AG20443 (cell line): ENCODE measurements around the gene LIMA1.

Source experiments
- DNase-seq: peaks from one replicate; pipeline ENCODE4 v3.0.0; 2012; ENCODE audit warnings: low spot score, mixed read lengths

The LIMA1 gene

DNA sequence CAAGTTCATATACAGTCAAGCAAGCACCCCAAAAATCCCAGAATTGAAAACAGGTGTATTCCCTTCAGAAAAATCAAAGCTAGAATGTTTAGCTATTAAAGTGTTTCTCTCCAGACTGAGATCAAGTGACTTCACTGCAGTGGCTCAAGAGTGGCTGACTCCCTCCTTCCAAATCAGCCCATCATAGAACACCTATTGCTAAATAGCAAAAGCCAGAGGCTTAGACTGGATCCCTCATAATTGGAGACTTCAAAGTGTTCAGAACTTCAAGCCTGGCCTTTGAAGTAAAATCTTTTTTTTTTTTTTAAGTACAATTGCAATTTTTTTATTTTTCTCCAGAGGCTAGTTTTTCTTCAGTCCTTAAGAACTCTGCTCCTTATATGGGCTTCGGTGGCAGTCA is 66.1 kb downstream of the LIMA1 start:
- DNase-seq: no peak

DNA sequence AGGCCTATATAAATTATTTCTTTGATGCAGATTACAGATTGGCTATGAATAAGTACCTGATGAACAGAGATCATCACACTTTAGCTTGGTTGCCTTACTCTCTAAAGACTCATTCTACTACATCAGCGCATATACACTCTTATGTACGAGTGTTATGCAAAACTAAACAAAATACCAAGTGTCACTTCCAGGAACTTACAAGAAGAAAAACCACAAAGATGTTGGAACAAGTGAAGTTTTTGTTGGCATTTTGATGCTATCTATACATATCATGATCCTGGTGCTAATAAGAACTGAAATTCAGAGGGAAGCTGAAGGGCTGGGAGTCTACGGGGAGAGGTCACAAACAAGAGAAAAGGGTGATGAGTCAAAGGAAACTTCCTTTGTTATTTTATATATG is 68.3 kb downstream of the LIMA1 start:
- no peak for DNase-seq

DNA sequence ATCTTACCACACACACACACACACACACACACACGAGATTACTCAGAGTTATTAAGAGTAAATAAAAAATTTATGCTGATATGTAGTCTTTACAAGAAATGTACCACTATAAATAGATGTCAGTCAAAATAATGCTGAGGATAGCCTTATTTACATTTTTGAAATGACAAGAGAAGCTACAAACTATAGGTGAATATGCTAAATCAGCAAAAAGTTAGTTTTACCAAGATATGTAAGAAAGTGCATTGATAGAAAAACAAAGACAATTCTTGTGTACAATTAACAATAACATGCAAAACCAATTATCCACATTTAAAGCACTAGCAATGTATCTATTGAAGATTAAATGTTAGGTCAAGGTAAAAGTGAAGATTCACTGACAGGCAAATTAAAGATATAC is 69.3 kb downstream of the LIMA1 start:
- no peak for DNase-seq

DNA sequence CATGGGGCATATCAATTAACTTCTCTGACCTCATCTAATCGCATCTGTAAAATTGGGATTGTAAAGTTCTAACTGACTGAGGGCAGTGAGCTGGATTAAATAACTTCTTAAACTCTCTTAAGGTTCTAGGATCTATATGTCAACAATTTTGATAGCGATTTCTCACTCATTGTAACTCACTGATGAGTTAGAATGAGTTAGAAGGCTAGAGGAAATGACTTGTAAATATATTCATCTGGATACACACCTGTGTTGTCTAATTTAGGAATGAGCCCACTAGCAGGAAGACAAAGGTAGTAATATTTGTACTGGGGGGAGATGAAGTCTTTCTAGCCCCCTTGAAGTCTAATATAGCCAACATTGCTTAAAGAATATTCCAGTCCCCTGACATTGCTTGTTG is 69.9 kb downstream of the LIMA1 start:
- DNase-seq: no peak

DNA sequence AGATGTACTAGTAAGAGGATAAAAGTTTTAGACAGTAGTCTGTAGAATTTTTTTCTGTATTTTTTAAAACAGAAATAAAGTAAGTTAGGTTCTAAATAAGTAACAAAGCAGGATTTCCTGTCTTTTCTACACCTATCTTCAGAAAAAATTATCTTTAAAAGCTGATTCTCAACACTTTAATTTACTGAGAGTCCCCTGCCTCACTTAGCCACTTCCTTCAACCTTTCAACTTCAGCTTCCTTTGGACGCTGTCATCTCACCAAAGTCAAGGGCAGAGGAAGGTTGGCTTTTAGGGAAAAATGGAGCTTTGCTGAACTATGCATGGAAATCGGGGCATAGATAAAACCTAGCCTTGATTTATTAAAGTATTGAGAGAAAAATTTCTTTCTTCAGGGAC is 71.3 kb downstream of the LIMA1 start:
- DNase-seq: no peak

DNA sequence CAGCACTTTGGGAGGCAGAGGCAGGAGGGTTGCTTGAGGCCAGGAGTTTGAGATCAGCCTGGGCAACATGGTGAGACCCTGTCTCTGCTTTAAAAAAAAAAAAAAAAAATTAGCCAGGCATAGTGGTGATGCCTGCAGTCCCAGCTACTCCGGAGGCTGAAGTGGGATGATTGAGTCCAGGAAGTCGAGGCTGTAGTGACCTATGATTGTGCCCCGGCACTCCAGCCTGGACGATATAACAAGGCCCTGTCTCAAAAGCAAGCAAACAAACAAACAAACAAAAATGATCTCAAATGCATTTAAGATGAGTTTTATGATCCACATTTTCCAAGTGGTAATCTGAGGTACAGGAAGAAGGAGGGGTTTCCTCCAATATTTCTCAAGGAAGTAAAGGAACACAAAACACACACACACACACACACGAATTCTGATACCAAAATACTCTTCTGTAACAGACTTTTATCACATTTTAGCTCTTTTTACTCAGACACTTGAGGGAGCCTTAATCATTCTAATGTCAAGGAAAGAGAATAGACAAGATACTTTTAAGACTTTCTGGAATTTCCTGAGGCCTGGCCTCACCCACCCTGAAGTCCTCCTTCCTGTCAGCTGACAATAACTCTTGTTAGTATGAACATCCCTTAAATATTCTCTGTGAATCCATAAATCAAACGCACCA is 71.8 kb downstream of the LIMA1 start:
- DNase-seq: no peak

DNA sequence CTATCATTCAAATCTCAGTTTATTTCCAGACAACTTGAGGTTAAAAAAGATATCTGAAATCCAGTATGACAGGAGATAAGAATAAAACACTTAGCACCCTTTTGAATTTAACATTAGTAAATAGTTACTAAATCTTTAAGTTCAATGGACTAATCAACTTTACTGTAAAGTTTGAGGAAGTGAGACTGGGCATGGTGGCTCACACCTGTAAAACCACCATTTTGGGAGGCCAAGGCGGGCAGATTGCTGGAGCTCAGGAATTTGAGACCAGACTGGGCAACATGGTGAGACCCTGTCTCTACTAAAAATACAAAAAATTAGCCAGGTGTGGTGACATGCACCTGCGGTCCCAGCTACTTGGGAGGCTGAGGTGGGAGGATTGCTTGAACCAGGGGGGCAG is 75.9 kb downstream of the LIMA1 start:
- no peak for DNase-seq

DNA sequence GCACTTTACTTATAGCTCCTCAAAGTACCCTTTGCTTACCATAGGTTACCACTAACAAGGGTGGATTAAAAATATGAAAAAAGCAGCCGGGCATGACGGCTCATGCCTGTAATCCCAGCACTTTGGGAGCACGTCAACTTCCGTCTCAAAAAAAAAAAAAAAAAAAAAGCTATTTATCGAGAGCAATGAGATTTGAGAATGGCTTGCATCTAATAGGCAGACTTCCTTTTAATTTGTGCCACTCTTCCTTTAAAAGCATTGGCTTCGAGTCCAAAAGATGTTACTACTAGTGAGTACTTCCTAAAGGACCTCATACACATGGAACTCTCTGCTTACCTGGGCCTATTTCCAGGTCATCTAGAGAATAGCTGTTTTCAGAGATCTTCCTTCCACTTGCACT is 77.7 kb downstream of the LIMA1 start:
- DNase-seq: no peak

DNA sequence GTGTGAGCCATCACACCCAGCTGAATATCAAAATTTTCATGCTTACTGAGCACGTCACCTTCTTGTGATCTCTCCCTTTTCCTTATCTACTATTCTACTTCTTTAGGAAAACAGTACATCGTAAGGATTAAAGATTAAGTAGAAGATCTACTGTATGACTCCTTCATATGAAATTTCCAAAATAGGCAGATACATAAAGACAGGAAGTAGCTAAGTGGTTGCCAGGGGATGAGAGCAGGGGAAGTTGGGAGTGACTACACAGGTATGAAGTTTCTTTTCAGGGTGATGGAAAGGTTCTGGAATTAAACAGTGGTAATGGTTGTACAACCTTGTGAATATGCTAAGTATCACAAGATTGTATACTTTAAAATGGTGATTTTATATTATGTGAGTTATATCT is 79.6 kb downstream of the LIMA1 start:
- DNase-seq: no peak

DNA sequence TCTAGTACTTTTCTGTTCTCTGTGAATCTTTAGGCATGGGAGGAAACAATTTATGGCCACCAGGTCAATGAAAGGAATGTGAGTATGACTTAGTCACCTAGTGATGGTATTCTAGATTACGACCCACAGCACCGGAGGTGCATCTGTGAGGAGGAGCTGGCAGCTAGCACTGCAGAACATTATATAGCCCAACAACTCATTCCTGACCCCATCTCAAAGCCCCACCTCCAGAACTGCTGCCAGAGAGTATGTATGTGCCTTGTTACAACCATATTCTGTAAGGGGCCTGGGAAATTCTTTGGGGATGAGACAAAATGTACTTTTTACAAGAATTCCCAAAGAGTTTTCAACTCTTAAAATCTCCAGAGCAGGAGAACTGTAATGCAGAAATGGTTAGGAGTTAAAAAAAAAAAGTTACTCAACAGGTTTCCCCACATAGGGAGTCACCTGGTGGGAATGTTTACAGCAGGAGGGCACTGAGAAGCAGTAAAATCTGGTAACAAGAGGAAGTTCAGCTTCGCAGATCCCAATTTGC is 81.3 kb downstream of the LIMA1 start:
- peak; percentile 29 for DNase-seq

DNA sequence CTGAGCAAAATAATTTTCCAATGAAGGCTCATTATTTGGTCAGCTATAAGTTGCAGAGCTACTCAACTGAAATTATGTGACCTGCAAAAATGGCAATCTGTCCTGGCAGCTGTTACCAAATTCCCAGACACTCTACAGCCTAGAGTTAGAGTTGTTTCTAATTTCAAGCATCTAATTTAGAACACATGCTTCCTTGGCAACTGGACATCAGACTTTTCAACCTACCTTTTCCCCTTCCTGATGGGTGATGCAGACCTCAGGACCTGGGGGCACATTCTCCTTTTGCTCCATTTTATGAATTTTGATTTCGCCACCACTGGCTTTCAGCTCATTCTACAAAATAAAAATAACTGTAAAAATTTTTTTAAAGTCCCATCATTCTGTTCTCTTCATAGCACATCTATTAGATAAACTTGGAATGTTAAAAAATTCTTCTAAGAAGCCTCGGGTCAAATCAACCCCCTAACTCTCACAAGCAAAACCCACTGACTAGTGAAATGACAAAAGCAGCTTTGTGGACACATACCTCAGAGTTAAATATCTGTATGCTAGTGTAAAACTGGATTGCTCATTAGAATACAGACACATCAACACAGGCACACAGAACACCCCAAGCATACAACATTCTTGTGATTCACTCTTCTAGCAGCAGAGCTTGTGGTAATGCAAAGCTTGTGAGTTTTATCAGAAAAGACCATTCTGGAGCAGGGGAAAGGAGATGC is 82.6 kb downstream of the LIMA1 start:
- peak; percentile 46 for DNase-seq

DNA sequence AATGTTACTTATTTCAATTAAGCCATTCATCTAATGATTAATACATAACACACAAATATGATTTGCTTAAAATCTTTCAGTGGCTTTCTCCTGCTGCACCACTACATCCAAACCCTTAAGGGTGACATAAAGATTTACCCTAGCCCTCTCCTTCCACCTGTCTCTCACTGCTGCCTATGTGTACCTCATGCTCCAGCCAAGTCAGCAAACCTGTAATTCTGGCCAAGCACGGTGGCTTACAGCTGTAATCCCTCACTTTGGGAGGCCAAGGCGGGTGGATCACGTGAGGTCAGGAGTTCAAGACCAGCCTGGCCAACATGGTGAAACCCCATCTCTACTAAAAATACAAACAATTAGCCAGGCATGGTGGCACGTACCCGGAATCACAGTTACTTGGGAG is 84.5 kb downstream of the LIMA1 start:
- DNase-seq: no peak

DNA sequence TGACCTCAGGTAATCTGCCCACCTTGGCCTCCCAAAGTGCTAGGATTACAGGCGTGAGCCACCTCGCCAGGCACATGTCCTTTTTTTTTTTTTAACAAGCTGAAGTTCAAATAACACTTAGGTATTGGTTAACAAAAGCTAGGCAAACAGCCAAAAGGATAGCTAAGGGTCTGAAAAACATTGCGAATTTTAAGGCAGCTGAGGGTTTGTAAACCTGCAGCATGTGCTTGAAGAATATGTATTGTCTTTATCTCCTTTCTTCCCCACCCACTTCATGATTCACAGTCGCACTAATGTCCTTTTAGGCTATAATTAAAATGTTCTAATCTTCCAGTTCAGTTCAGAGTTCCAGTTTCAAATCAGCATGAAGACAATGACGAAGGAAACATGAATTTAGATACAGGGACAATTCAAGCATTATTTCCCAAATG is 86.0 kb downstream of the LIMA1 start:
- DNase-seq: no peak

DNA sequence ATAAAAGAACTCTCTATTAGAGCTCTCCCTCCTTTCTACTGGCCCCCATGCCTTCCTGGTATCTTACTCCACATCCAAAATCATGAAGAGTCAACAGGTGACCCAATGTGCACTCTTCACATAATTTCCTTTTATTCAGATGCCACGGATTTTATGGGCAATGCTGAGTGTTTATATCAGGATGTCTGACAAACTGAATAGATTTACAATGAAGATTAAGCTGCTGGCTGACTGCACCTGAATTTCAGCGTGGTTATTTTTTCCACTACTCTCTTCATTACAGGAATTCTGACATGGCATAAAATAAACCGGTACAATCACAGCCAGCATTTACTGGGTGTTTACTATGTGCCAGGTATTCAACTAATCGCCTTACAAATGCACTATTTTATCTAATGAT is 86.8 kb downstream of the LIMA1 start:
- DNase-seq: no peak

DNA sequence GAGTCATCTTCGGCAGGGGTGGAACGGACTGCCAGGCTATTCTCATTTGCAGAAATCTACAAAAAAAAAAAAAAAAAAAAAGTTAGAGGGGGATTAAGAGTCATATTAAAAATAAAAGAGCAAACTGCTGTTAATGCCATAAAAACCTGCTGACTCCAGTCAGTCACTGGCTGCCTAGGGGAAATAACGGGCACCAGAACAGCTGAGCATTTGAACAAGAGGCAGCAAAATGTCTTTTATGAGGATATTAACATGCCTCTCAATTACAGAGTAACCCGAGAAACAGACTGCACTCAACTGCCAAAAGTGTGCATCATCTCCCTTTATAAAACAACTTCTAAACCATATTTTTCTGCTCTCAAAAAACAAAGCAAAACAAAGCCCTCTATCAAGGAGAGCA is 87.5 kb downstream of the LIMA1 start:
- peak; percentile 15 for DNase-seq

DNA sequence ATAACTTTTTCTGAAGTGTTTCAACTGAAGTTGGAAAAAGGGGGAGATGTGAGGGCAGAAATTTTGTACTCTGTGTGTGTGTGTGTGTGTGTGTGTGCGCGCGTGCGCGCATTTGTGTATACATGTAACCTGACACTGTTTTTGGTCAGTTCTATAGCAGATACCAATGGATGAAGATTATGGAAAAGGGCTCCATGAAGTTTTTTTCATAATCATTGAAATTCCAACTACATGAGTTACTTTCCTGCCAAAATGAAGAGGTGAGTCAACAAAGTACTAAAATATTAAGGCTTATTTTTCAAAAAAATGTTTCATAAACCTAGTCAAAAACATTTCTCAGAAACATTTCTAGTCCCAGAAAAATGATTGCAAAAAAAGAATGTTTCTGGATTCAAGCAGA is 90.4 kb downstream of the LIMA1 start:
- peak; percentile 24 for DNase-seq

DNA sequence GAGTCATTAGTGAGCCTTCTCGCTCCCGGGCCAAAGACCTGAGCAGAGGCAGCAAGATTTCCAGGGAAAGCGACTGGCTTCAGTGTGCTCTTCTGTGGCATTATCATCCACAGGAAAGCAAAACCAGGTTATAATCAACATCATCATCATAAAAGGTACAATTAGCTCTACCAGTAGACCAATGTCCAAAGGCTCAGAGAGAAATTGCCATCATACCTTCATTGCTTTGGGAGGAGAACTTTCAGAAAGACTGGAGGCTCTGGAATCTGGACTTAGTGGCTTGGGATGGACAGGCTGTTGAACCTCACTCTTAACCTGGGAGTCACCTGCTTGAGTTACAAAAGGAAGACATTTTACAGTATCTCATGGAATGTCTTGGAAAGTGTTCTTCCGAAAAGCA is 91.1 kb downstream of the LIMA1 start:
- no peak for DNase-seq

DNA sequence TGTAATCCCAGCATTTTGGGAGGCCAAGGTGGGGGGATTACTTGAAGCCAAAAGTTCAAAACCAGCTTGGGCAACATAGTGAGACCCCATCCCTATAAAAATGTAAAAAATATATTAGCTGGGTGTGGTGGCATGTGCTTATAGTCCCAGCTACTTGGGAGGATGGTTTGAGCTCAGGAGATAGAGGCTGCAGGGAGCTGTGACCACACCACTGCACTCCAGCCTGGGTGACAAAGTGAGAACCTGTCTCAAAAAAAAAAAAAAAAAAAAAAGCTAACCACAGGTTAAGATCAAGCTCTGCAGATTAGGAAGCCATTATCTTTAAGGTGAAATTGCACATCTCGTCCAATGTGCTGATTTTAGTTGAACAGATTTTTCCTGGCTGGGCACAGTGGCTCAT is 92.5 kb downstream of the LIMA1 start:
- no peak for DNase-seq

DNA sequence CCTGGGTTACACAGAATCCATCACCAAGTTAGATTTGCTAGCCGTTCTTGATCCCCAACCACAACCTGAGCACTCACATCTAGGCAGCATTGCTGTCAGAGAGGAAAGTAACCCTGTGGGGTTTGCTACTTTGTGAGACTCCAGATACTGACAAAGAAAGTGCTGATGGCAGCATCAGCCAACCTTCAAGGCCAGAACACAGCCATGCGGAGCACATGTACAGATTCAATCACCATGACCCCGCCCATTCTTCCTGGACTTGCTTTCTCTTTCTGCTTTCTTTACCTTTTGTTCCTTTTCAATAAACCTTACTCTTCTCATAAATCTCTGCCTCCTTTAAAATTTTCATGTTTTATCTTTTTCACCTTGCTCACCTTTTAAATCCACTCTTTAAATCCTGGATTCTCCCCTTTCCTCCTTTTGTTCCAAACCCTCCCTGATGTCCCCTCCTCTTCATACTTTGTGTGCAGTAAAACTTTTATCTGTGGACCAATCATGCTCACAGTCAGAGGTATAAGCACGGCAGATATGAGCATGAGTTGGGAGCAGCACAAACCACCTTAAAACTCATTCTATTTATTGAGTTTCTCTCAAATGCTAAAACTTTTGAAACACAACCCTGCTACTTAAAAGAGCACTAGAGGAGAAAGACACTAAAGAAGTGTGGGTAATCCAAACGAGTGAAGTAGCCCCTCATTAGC is 94.3 kb downstream of the LIMA1 start:
- DNase-seq: no peak

DNA sequence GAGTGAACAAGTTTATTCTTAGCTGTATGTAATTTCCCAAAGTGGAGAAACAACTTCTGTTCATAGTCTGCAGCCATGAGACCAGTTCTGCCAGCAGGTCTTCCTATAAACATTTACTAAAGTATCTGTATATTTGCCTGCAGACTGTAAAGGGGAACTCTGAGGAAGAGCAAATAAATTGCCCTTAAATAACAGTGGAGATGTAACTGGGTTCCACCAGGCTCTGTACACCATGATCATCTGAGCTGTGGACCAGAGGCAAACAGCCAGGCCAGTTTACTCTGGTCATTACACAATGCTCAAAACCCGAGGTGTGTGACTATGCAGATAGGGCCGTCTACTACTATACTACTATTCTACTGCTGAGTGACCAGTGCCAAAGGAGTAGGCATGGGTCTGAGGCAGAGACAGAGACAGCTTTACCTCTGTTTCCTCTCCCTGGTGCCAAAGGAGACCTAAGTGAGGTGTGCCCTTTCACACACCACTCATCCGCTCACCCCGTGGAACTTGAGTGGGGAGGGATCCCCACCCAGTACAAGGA is 95.0 kb downstream of the LIMA1 start:
- peak; percentile 53 for DNase-seq

DNA sequence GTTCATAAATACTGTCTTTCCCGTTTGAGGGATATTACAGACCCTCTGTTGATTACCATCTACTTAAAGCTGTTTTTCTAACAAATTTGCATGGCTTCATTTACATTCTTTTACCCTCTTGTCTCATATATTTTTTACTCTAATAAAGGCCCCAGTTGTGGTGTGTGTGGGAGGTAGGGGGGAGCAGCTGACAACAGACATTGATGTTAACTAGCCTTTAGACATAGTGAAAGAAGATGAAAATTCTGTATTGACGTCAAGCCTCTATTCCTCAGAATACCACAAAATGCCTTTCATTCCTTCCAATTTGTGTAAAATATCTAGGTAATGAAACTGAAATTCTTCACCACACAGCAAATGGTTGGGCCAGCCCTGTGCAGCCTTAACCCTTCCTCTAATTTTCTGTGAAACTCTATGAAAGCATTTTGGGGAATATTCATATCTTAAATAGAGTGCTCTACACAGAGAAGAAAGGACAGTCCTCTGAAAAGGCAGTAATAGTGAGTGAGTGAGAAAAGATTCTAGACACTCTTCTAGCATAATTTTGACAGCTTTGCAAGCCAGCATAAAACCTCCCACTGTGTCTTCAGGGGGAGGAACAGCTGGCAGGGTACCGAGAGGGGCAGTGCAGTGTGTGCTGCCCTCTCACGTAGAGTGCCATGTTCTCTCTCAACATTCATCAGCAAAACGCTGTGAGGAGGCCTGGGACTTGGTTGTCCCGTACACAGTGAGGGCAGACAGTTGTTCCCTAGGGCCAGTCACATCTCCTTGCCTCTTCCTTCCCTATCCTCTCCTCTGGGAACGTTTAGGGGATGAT is 96.0 kb downstream of the LIMA1 start:
- DNase-seq: peak; percentile 67

DNA sequence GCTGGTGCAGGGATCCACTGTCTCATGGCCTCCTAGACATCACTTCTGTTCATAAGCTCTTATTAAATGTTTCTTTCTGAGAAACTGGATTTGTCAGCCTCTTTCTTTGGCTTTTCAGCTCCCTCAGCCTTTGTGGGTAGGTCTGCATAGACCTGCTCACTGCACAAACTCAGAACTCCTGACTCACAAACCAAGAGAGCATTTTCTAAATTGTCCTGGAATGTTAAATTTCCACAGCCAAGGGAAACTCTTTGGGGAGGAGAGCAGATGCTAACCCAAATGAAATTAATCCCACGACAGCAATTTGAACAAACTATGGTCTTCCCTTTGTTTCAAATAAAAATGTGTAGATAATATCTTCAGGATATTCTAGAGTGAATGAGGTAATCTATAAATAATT is 96.6 kb downstream of the LIMA1 start:
- DNase-seq: peak; percentile 41
